GM19035 (cell line): Measurements from ENCODE around the gene NECAB2.

Experiments used
- ATAC-seq: cut with Tn5 transposase; IDR thresholded peaks from one replicate; pipeline ENCODE4 v1.9.1; 2021; ENCODE audit not compliant: unreplicated experiment

The NECAB2 gene

DNA sequence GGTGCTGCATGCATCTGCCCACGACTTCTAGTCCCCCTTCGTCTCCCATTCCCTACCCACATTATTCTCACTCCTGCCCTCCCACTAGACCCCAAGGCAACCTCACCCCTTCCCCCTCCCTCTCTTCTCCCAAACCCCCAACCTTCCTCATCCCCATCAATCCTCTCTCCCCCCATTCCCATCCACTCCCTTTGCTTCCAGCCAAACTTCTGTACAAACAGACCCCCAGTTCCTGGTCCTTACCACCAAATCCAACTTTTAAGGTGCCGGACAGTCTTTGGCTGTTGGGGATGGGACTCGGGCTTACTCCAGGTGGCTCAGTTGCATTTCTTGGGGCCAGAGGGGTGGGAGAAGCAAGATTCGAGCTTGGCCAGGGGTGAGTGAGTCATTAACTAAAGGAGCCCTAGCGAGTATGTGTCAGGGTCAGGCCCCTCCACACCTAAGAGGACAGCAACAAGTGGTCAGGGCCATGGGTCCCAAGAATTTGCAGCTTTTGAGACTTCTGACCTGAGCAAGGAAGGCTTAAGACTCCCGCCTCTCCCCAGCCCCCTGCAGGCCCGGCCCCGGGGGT, 74.3 kb downstream of the NECAB2 start, which contains the start of gene SLC38A8:
Gene SLC38A8 (minus strand): TSS at position 488 of the 571 bp plus-strand sequence. CDS start 638 bp downstream, outside the sequence.
- no peak for ATAC-seq

DNA sequence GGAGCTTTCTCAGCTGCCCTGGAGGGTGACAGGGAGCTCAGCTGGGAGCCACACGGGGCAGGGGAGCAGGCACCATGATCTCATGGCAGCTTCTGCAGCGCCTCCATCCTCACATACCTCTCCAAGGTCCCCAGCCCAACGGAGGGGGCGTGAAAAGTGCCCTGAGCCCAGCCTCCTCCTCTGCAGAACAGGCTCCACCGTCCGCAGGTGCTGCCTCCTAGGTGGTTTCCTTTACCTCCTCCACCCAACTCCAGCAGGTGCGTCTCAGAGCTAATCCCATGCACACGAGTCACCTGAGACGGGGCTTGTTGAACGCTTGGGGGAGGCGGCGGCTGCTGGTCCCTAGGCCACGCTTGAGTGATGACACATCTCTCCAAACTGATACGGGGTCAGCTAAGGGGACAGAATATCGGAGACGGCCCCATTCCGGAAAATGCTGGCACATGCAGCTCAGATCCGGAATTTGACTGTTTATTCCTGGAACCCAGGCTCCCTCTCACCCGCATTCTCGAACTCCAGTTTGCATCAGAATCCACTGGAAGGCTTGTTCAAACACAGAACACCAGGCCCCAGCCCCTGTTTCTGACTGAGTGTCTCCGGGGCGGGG, 74.9 kb downstream of the NECAB2 start:
- ATAC-seq = no peak

DNA sequence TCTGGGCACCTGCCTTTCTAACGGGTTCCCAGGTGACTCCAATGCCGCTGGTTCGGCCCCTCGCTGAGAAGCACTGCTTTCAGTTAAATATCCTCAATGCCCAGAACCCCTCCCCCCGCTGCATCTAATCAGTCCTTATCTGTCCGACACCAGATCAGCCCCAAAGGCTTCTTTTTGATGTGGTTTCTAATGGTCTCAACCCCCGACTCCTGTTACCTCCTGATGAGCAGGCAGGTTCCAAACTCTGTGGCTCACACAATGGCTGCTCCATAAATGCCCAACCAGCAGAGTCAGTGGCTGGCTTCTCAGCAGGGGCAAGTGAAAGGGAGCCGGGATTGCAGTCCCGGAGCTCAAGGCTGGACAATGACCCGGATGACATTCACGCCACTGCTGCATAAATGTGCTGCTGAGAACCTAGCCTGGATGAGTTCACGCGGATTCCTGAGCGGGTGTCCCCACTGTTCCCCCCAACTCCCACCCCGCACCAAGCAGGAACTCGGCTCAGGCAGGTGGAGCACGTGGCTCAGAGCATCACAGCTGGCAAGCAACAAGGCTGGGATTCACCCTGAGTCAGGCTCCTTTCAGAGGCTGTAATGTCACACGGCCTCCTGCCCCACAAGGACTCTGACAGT, 75.6 kb downstream of the NECAB2 start:
- no peak for ATAC-seq

- no peak for ATAC-seq
Measured at GRCh38 chr16:84044118-84044488, 76.1 kb downstream of the NECAB2 start.

- no peak for ATAC-seq
Measured at GRCh38 chr16:84045001-84045817, 77.2 kb downstream of the NECAB2 start.

DNA sequence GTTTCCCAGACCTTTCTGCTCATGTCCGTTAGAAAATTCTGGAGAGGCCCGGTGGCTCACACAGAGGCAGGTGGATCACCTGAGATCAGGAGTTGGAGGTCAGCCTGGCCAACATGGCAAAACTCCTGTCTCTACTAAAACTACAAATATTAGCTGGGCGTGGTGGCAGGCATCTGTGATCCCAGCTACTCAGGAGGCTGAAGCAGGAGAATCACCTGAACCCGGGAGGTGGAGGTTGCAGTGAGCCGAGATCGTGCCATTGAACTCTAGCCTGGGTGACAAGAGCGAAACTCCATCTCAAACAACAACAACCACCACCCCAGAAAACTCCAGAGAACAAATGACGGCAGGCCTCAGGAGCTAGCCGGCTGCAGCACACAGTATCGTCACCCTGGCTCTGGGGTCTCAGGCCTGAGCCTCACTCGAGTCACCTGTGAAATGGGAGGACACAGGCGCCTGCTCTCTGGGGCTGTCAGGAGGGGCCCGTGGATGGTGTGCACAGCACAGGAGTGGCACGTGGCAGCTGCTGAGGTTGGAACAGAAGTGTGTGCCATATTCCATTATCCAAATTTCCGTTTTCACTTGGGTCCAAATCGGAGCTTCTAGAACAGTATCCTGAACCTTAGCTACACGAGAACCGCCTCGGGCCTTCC, 77.9 kb downstream of the NECAB2 start:
- ATAC-seq = no peak

GRCh38 chr16:84047206-84047605, 79.2 kb downstream of the NECAB2 start:
- ATAC-seq = no peak

- ATAC-seq = no peak
Measured at GRCh38 chr16:84047626-84048025, 79.6 kb downstream of the NECAB2 start.

DNA sequence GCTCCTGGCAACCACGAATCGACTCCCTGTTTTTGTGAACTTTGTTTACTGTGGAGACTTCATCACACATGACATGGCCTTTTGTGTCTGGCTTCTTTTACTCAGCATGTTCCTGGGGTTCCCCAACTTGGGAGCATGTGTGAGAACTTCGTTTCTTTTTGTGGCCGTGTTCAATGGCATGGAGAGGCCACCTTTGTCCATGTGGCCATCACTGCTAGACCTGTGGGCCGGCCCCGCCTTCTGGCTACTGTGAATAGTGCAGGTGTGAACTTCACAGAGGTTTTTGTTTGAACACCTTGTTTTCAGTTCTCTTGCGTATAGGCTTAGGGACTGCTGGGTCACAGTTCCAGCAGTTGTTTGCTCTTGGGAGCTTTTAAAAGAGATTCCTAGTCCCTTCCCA, 80.2 kb downstream of the NECAB2 start:
- no peak for ATAC-seq

- ATAC-seq = no peak
Measured at GRCh38 chr16:84048871-84049270, 80.8 kb downstream of the NECAB2 start.

DNA sequence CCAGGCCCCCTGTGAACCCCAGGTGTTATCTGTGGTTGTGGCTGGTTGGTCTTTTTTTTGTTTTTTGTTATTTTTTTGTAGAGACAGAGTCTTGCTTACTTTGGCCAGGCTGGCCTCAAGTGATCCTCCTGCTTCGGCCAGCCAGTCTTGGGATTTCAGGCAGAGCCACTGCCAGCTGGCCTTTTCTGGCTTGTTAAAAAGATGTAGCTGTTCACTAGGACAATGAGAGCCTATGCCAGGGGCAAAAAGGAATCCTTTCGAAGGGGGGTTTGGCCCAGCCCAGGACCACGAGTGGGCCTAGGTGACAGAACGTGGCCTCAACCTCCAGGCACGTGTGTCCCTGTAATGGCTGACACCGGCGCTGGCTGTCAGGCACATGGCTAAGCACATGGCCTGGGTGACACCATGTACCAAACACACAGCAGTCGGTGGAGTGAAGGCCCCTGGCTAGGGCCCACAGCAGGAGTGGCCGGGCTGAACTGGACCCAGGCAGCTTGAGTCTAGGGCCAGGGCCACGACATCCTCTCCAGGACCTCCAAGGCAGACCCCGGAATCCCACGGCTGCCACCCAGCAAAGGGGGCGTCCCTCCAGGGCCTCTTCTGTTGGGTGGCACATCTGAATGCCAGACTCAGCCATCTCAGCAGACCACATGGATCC, 81.5 kb downstream of the NECAB2 start:
- ATAC-seq = no peak

GRCh38 chr16:84050316-84050715, 82.3 kb downstream of the NECAB2 start:
- ATAC-seq = no peak

DNA sequence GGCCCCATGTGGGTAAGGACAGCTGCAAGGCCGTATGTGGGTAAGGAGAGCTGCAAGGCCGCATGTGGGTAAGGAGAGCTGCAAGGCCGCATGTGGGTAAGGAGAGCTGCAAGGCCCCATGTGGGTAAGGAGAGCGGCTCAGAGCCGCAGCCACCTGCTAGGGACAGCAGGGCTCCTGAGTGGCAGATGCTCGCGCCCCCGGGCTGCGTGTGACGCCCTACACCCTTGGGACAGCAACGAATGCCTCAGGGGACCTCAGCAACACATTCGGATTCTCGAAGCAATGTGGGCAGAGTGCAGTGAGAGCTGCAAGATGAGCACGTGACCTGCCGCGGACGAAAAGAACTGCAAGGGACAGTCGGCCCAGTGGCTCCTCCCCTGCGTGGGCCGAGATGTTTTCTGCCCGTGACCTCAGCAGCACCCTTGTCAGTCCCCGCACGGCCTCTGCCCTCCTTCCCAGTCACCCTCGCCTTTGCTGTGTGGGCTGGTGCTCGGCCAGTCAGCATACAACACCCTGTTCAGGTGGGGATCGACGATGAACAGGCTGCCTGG, 84.1 kb downstream of the NECAB2 start:
- no peak for ATAC-seq
